Gastrocnemius medialis (tissue), 4 donors: ENCODE results near the gene OR10Z1. TPM values are rescaled to one million over a fixed set of nuclear protein-coding genes. Genes with fewer than 3 reads are reported as not detected.

ENCODE experiments used
- ATAC-seq, 2 donors: fragments of 150-250 bp; one replicate each; pipeline ENCODE4 v1.9.1; 2016
- DNase-seq, 2 donors: peaks; one replicate each; pipeline ENCODE4 v3.0.0-alpha.2; 2019
- H3K27ac ChIP-seq, 4 donors: fragments of 200-600 bp; sonication (generic); 1 replicate in 1 of 4; 2 replicates in 3 of 4; pipeline ENCODE4 v1.5.1; 2016 to 2018; ENCODE audit warnings: mild to moderate bottlenecking in 2 of 4, moderate library complexity in 1 of 4
- H3K27me3 ChIP-seq, 3 donors: fragments of 200-600 bp; sonication (generic) in 2 of 3; 1 replicate in 1 of 3; 2 replicates in 2 of 3; pipeline versions ENCODE4 v1.5.1 to v1.6.0; 2016 to 2019; ENCODE audit warnings: mild to moderate bottlenecking in 1 of 3, moderate library complexity in 1 of 3
- H3K36me3 ChIP-seq, 2 donors: fragments of 200-600 bp; sonication (generic) in 1 of 2; one replicate each; pipeline ENCODE4 v1.5.1; 2017 to 2018
- H3K4me1 ChIP-seq, 2 donors: fragments of 200-600 bp; sonication (generic) in 1 of 2; one replicate each; pipeline ENCODE4 v1.5.1; 2016 to 2017; ENCODE audit warnings: mild to moderate bottlenecking in 2 of 2
- H3K4me3 ChIP-seq, 4 donors: fragments of 200-600 bp; sonication (generic) in 3 of 4; 1 replicate in 1 of 4; 2 replicates in 3 of 4; pipeline ENCODE4 v1.5.1; 2016 to 2019; ENCODE audit warnings: mild to moderate bottlenecking in 2 of 4
- H3K9me3 ChIP-seq, 3 donors: fragments of 200-600 bp; sonication (generic) in 2 of 3; 1 replicate in 1 of 3; 2 replicates in 2 of 3; pipeline ENCODE4 v1.5.1; 2016 to 2019
- POLR2A ChIP-seq, 2 donors: fragments of 450-650 bp; IDR thresholded peaks; one replicate each; pipeline ENCODE4 v1.6.1; 2017; ENCODE audit warnings: antibody characterized with exemption in 2 of 2, mild to moderate bottlenecking in 2 of 2, moderate library complexity in 2 of 2
- in situ Hi-C, 4 donors: fragments of 200-750 bp; cut with MboI; loops; one replicate each; pipeline versions ENCODE4 v1.15.0 to v1.8.0; 2017; ENCODE audit warnings: low sequenced_read_pairs in 4 of 4
- intact Hi-C: fragments of 100-400 bp; cut with DNase I; formaldehyde crosslinking; loops from one replicate; pipeline ENCODE4 v1.15.1; 2023; ENCODE audit warnings: low total_unique reads
- total RNA-seq, 4 donors: library from RNA; depleted of rRNA; stranded (reverse); fragments of >200 nt; gene quantifications; one replicate each; pipeline versions ENCODE4 v1.1.0 to v1.2.3, GENCODE V29; 2016
- TF ChIP-seq, protein P1 (sequence below), 5 experiments: fragments of 450-650 bp in 3 of 5; fragments of 200-600 bp in 2 of 5; sonication (generic) in 2 of 5; IDR thresholded peaks in 4 of 5; conservative IDR thresholded peaks in 1 of 5; 1 replicate in 4 of 5; 2 replicates in 1 of 5; pipeline ENCODE4 v1.5.1; 2016 to 2019; ENCODE audit warnings: antibody characterized with exemption in 5 of 5, mild to moderate bottlenecking in 3 of 5, moderate library complexity in 3 of 5

Gene OR10Z1, protein sequence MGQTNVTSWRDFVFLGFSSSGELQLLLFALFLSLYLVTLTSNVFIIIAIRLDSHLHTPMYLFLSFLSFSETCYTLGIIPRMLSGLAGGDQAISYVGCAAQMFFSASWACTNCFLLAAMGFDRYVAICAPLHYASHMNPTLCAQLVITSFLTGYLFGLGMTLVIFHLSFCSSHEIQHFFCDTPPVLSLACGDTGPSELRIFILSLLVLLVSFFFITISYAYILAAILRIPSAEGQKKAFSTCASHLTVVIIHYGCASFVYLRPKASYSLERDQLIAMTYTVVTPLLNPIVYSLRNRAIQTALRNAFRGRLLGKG
- not detected for total RNA-seq

DNA sequence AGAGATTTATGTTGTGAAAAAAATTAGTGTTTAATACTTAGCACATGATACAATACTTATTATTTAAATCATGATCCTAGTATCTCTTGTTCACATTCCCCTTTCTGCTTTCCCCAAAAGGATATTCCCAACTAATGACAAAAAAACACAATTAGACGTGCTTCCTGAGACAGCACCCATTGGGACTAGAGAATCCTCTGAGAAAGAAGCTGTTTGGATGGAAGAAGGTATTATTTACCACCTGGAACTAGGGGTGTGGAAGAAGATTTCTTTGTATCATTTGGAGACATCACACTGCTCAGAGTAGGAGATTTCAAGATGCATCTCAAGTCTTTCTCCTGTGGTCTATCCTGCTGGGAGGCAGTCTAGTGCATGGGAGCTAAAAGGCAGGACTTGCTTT lies at the start of gene OR10Z1:
TSS of gene OR10Z1 (plus strand) at position 301 of the 400 bp plus-strand sequence. CDS start 1,171 bp downstream, outside the sequence.
- in situ Hi-C loops, result no loop called here
- Histone ChIP-seq H3K27ac (no peak within 1 kb of the TSS), H3K4me3 (no peak within 1 kb of the TSS), H3K36me3 (no peaks in the 10 kb centered on the region), H3K4me1 (no peaks in the 10 kb centered on the region), H3K9me3 (no peaks in the 10 kb centered on the region), H3K27me3 (no peaks in the 10 kb centered on the region)
- intact Hi-C loops, result no loop called here
- TF ChIP-seq POLR2A (IDR thresholded peaks at IDR 0.05), result no peak
- ATAC-seq (no peak), DNase-seq (no peak)

DNA sequence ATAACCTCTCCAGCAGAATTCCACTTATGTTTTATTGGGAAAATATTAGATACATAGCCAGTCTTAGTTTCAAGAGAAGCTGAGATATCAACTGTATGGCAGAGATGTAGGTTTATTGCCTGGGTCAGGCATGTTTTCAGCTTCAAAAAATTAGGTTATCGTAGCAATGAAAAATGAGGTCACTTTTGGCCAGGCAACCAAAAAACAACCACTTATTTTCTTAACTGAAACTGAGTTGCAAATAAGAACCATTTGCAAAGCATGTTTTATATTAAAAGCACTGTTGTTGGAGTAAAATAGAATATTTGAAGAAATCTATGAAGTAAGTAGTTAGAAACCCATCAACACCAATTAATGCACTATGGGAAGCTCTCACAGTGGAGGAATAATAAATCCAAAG lies 45.4 kb upstream of the OR10Z1 start:
- Histone ChIP-seq H3K36me3 (no peaks in the 10 kb centered on the region), H3K27ac (no peak overlapping the region), H3K27me3 (no peaks in the 10 kb centered on the region), H3K4me1 (no peaks in the 10 kb centered on the region), H3K4me3 (no peak overlapping the region), H3K9me3 (no peaks in the 10 kb centered on the region)
- ATAC-seq, result no peak
- no peak for TF ChIP-seq POLR2A (IDR thresholded peaks at IDR 0.05)
- TF ChIP-seq, protein P1, sequence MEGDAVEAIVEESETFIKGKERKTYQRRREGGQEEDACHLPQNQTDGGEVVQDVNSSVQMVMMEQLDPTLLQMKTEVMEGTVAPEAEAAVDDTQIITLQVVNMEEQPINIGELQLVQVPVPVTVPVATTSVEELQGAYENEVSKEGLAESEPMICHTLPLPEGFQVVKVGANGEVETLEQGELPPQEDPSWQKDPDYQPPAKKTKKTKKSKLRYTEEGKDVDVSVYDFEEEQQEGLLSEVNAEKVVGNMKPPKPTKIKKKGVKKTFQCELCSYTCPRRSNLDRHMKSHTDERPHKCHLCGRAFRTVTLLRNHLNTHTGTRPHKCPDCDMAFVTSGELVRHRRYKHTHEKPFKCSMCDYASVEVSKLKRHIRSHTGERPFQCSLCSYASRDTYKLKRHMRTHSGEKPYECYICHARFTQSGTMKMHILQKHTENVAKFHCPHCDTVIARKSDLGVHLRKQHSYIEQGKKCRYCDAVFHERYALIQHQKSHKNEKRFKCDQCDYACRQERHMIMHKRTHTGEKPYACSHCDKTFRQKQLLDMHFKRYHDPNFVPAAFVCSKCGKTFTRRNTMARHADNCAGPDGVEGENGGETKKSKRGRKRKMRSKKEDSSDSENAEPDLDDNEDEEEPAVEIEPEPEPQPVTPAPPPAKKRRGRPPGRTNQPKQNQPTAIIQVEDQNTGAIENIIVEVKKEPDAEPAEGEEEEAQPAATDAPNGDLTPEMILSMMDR (IDR thresholded peaks at IDR 0.05 in 4 of 5, conservative IDR thresholded peaks at IDR 0.05 in 1 of 5), result no peak
- intact Hi-C loops (no loop called here), in situ Hi-C loops (no loop called here)
- DNase-seq, result no peak

DNA sequence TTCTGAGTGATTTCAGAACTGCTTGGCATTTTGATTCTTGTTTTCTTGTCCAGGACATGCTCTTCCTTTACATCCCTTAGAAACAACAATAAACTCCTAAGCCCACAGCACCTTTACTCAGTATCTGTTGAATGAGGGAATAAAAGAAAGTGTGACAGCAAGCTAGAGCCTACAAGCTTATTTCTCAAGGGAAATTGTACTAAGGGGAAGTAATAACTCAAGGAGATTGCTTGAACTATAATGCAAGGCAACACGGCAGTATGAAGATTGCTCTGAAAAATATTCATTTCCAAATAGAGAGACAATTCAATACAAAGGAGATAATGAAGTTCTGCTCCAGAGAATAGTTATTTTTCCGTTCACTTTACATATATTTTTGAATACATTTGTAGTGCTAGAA lies 41.2 kb upstream of the OR10Z1 start:
- Histone ChIP-seq H3K36me3 (no peaks in the 10 kb centered on the region), H3K27ac (no peak overlapping the region), H3K9me3 (no peaks in the 10 kb centered on the region), H3K4me3 (no peak overlapping the region), H3K4me1 (no peaks in the 10 kb centered on the region), H3K27me3 (no peaks in the 10 kb centered on the region)
- no peak for ATAC-seq
- no peak for TF ChIP-seq POLR2A (IDR thresholded peaks at IDR 0.05)
- TF ChIP-seq, protein P1 (IDR thresholded peaks at IDR 0.05 in 4 of 5, conservative IDR thresholded peaks at IDR 0.05 in 1 of 5), result no peak
- no peak for DNase-seq
- intact Hi-C loops, result no loop called here
- in situ Hi-C loops, result no loop called here

DNA sequence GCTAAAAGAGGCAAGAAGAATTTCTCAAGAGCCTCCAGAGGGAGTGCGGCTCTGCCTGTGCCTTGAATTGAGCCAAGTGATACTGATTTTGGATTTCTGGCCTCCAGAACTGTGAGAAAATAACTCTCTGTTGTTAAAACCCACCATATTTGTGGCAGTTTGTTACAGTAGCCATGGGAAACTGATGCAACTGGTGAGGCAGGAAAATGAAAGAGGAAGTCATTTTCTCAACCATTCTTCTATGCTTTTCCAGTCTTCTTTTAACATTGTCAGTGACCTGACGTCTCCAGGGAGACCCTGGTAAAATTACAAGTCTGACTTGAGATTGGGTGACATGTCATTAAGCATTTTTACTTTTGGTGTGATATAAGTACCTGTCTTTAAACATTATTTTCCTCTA lies 40.5 kb upstream of the OR10Z1 start:
- in situ Hi-C loops, result no loop called here
- no peak overlapping the region for H3K27ac ChIP-seq
- H3K9me3 ChIP-seq, result no peaks in the 10 kb centered on the region
- H3K36me3 ChIP-seq, result no peaks in the 10 kb centered on the region
- no peak overlapping the region for H3K4me3 ChIP-seq
- DNase-seq, result no peak
- H3K4me1 ChIP-seq, result no peaks in the 10 kb centered on the region
- no peak for ATAC-seq
- intact Hi-C loops, result no loop called here
- TF ChIP-seq POLR2A (IDR thresholded peaks at IDR 0.05), result no peak
- TF ChIP-seq, protein P1 (IDR thresholded peaks at IDR 0.05 in 4 of 5, conservative IDR thresholded peaks at IDR 0.05 in 1 of 5), result no peak
- H3K27me3 ChIP-seq, result no peaks in the 10 kb centered on the region

DNA sequence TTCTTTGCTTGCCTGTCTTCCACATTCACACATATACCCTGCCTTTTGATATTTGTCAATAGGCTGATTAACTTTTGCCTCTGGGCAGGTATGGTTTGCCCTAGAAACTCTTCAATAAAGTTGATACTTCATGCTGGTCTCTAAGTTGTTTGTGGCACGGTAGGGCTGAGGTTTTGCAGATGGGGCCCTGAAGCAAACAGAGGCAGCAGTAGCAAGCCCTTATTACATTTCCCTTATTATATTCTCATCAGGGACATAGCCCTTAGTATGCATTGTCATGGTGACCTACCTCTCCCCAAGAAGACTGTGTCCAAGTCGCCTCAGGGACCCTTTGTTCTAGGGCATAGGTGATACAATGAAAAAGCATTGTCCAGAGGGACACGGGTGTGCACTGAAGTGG lies 34.6 kb upstream of the OR10Z1 start, which contains the start of gene OR6P1:
TSS of gene OR6P1 (minus strand) at position 101 of the 400 bp plus-strand sequence. CDS start 6,976 bp downstream, outside the sequence.
- intact Hi-C loops (no loop called here), in situ Hi-C loops (no loop called here)
- Histone ChIP-seq H3K4me1 (no peaks in the 10 kb centered on the region), H3K36me3 (no peaks in the 10 kb centered on the region), H3K27ac (no peak within 1 kb of the TSS), H3K27me3 (no peaks in the 10 kb centered on the region), H3K4me3 (no peak within 1 kb of the TSS), H3K9me3 (no peaks in the 10 kb centered on the region)
- DNase-seq (no peak), ATAC-seq (no peak)
- TF ChIP-seq, protein P1 (IDR thresholded peaks at IDR 0.05 in 4 of 5, conservative IDR thresholded peaks at IDR 0.05 in 1 of 5), result no peak
- TF ChIP-seq POLR2A (IDR thresholded peaks at IDR 0.05), result no peak
